ENCODE results near the gene SNAPC1. TPM values are rescaled to one million over a fixed set of nuclear protein-coding genes. Genes with fewer than 3 reads are reported as not detected.

The SNAPC1 gene
- total RNA-seq, 1 experiment from 2014 or later = 6.8 TPM

DNA sequence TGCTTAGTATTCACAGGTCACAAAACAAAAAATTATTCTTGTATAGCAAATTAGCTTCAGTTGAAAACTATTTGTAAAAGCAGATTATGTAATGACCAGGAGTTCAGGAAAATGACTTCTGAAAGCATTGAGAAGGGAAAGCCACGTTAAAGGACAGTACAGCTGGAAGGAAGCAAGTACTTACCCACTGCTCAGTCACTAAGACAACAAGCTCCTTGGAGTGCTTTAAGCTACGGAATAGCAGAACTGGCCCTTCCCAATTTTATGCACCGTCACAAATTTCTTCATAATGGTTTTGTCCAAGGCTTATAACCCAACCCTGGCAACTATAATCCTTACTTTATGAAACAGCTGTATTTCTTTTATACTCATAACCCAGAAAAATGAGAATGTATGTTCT is 13.0 kb upstream of the SNAPC1 start:
- Histone ChIP-seq H3K9ac (ENCODE audit: extremely low read depth, insufficient read length, low read length) (no peak overlapping the region), H3T11ph (ENCODE audit: low read length) (no peak overlapping the region), H4K91ac (ENCODE audit: insufficient read length, low read depth, low read length) (no peak overlapping the region), H2AK5ac (ENCODE audit: insufficient read length, low read length) (no peak overlapping the region), H4K20me1 (ENCODE audit: control insufficient read depth, insufficient read depth, insufficient read length) (no peaks in the 10 kb centered on the region), H2BK20ac (ENCODE audit: low read depth, low read length, poor library complexity, severe bottlenecking) (no peak overlapping the region), H3K18ac (ENCODE audit: insufficient read length, low read depth, low read length) (no peak overlapping the region), H3K56ac (ENCODE audit: insufficient read length, low read depth, low read length) (no peak overlapping the region), H3K79me2 (ENCODE audit: insufficient read depth, low read length) (no peaks in the 10 kb centered on the region), H3K23ac (ENCODE audit: insufficient read length, low read depth, low read length) (no peak overlapping the region), H2BK15ac (ENCODE audit: low read depth, low read length) (no peak overlapping the region), H4K5ac (ENCODE audit: insufficient read length, low read depth, low read length) (no peak overlapping the region), H2BK120ac (ENCODE audit: low read depth, low read length, poor library complexity, severe bottlenecking) (no peak overlapping the region), H3K9me3 (ENCODE audit: control insufficient read depth, low read depth, low read length) (no peaks in the 10 kb centered on the region), H4K8ac (replicated peaks; ENCODE audit: insufficient read length, low read depth, low read length) (no peak overlapping the region), H2BK12ac (ENCODE audit: insufficient read length, low read depth, low read length) (no peak overlapping the region), H3K4ac (ENCODE audit: low read depth, low read length) (no peak overlapping the region), H2AFZ (ENCODE audit: low read length) (no peak overlapping the region), H2BK5ac (ENCODE audit: insufficient read length, low read length) (no peak overlapping the region), H3K27ac (ENCODE audit: insufficient read length, low read depth, low read length) (no peak overlapping the region), H3K27me3 (ENCODE audit: insufficient read depth, low read length) (no peaks in the 10 kb centered on the region), H3K23me2 (ENCODE audit: insufficient read length, low read depth, low read length, poor library complexity, severe bottlenecking) (no peaks in the 10 kb centered on the region), H3K4me2 (ENCODE audit: insufficient read depth, insufficient read length, low read length) (no peak overlapping the region), H3K14ac (ENCODE audit: insufficient read depth, low read length) (no peak overlapping the region), H3K79me1 (ENCODE audit: insufficient read depth, low read depth, low read length, poor library complexity, severe bottlenecking) (no peaks in the 10 kb centered on the region), H3K4me1 (ENCODE audit: insufficient read depth, low read length) (0 out of 2 replicates have a peak, but pooled peaks cover 2% of the 10 kb centered on the region)
- H3K4me3 Mint-ChIP-seq = no peak overlapping the region; a peak in 1 of 5 replicates
- DNase-seq = no peak
- no CpG with 5 or more reads among the region's 3 CpGs for WGBS (ENCODE audit: extremely low coverage, insufficient read length, low lambda C conversion rate)
- H3K27me3 Mint-ChIP-seq (ENCODE audit: low read depth) = no peaks in the 10 kb centered on the region
- TF ChIP-seq CTCF (conservative IDR thresholded peaks at IDR 0.05) = no peak
- peaks cover 26 to 56% (median 39%) of the 10 kb centered on the region in 3 experiments; a peak in 6 of 7 replicates for H3K36me3 Mint-ChIP-seq (ENCODE audit: insufficient read depth in 1 of 3, low read depth in 3 of 3)
- peaks cover 0 to 25% of the 10 kb centered on the region in 2 experiments; a peak in 2 of 4 replicates for H3K4me1 Mint-ChIP-seq
- no peaks in the 10 kb centered on the region for H3K9me3 Mint-ChIP-seq
- no peak overlapping the region for H3K27ac Mint-ChIP-seq

Data from H9 (cell line).